GM23338 (cell line): ENCODE data around the gene KRTAP12-2. TPM values are rescaled to one million over a fixed set of nuclear protein-coding genes. Genes with fewer than 3 reads are reported as not detected.

Experiments
- ATAC-seq: fragments of 200-7000 bp; cut with Tn5 transposase; 3 replicates; pipeline ENCODE4 v1.9.1; 2020
- DNase-seq: peaks from one replicate; pipeline ENCODE4 v3.0.0-alpha.2; 2015; ENCODE audit warnings: low spot score
- H2AFZ ChIP-seq: fragments of 200-600 bp; sonication (generic); 2 replicates; pipeline ENCODE4 v1.8.0; 2016; ENCODE audit warnings: antibody characterized with exemption, mild to moderate bottlenecking, moderate library complexity
- H3F3A ChIP-seq: fragments of 200-600 bp; sonication (generic); replicated peaks from 2 replicates; pipeline ENCODE4 v1.8.0; 2017; ENCODE audit warnings: antibody characterized with exemption, mixed run types, low read depth
- H3K27ac ChIP-seq: fragments of 200-600 bp; sonication (generic); 2 replicates; pipeline ENCODE4 v1.6.1; 2016; ENCODE audit warnings: low read depth
- H3K27me3 ChIP-seq: fragments of 200-600 bp; sonication (generic); 2 replicates; pipeline ENCODE4 v1.8.0; 2016; ENCODE audit warnings: mild to moderate bottlenecking, mixed run types, moderate library complexity; ENCODE audit not compliant: insufficient read depth
- H3K36me3 ChIP-seq: fragments of 200-600 bp; sonication (generic); 2 replicates; pipeline ENCODE4 v1.8.0; 2016; ENCODE audit warnings: mild to moderate bottlenecking; ENCODE audit not compliant: insufficient read depth
- H3K4me1 ChIP-seq: fragments of 200-600 bp; sonication (generic); 2 replicates; pipeline ENCODE4 v1.8.0; 2016; ENCODE audit warnings: mild to moderate bottlenecking, moderate library complexity; ENCODE audit not compliant: insufficient read depth
- H3K4me2 ChIP-seq: fragments of 200-600 bp; sonication (generic); 2 replicates; pipeline ENCODE4 v1.7.1; 2017; ENCODE audit warnings: mixed run types
- H3K4me3 ChIP-seq: fragments of 200-600 bp; sonication (generic); 2 replicates; pipeline ENCODE4 v1.6.1; 2016; ENCODE audit warnings: mixed run types
- H3K79me2 ChIP-seq: fragments of 200-600 bp; sonication (generic); replicated peaks from 2 replicates; pipeline ENCODE4 v1.8.0; 2017; ENCODE audit warnings: mild to moderate bottlenecking; ENCODE audit not compliant: insufficient read depth
- H3K9me2 ChIP-seq: fragments of 200-600 bp; sonication (generic); 2 replicates; pipeline ENCODE4 v1.8.0; 2017; ENCODE audit not compliant: insufficient read depth
- H4K20me1 ChIP-seq: fragments of 200-600 bp; sonication (generic); replicated peaks from 2 replicates; pipeline ENCODE4 v1.8.0; 2017; ENCODE audit warnings: mild to moderate bottlenecking; ENCODE audit not compliant: insufficient read depth
- H3K27ac Mint-ChIP-seq: 2 replicates; pipeline ENCODE4 v1.8.0; 2020; ENCODE audit warnings: inconsistent platforms, mild to moderate bottlenecking, moderate library complexity, mixed read lengths
- H3K27me3 Mint-ChIP-seq: 3 replicates; pipeline ENCODE4 v1.8.0; 2022; ENCODE audit warnings: low read depth, mild to moderate bottlenecking, moderate library complexity, mixed read lengths, inconsistent platforms; ENCODE audit not compliant: insufficient read depth, poor library complexity
- H3K36me3 Mint-ChIP-seq: 3 replicates; pipeline ENCODE4 v1.8.0; 2021; ENCODE audit warnings: low read depth, mild to moderate bottlenecking, inconsistent platforms, moderate library complexity, mixed read lengths
- H3K4me1 Mint-ChIP-seq: 3 replicates; pipeline ENCODE4 v1.8.0; 2020; ENCODE audit warnings: mild to moderate bottlenecking, inconsistent platforms, mixed read lengths
- H3K4me3 Mint-ChIP-seq: 3 replicates; pipeline ENCODE4 v1.8.0; 2021; ENCODE audit warnings: moderate library complexity, mild to moderate bottlenecking, inconsistent platforms, mixed read lengths
- H3K9me3 Mint-ChIP-seq: 3 replicates; pipeline ENCODE4 v1.8.0; 2020; ENCODE audit warnings: moderate library complexity, mild to moderate bottlenecking, inconsistent platforms, mixed read lengths
- CREB1 ChIP-seq: fragments of 250-450 bp; sonication (Bioruptor Pico); IDR thresholded peaks from 2 replicates; pipeline ENCODE4 v1.5.0; 2020; ENCODE audit warnings: low read depth, mild to moderate bottlenecking, moderate library complexity
- CTCF ChIP-seq, 2 experiments: fragments of 200-600 bp in 1 of 2; sonication (generic) in 1 of 2; conservative IDR thresholded peaks; 2 replicates each; pipeline versions ENCODE4 v1.5.1 to v1.6.1; 2016 to 2017; ENCODE audit warnings: antibody characterized with exemption in 2 of 2, low read depth in 2 of 2, mild to moderate bottlenecking in 2 of 2, moderate library complexity in 1 of 2
- ETS1 ChIP-seq: IDR thresholded peaks from 2 replicates; pipeline ENCODE4 v1.6.1; 2016; ENCODE audit warnings: antibody characterized with exemption
- EZH2 ChIP-seq: fragments of 200-600 bp; sonication (generic); IDR thresholded peaks from one replicate; pipeline ENCODE4 v1.8.0; 2017; ENCODE audit warnings: antibody characterized with exemption, mild to moderate bottlenecking, low read depth; ENCODE audit not compliant: unreplicated experiment
- EZH2phosphoT487 ChIP-seq: fragments of 200-600 bp; sonication (generic); IDR thresholded peaks from one replicate; pipeline ENCODE4 v1.8.1; 2018; ENCODE audit warnings: antibody characterized with exemption; ENCODE audit not compliant: unreplicated experiment
- JUNB ChIP-seq: IDR thresholded peaks from one replicate; pipeline ENCODE4 v1.6.1; 2016; ENCODE audit warnings: antibody characterized with exemption; ENCODE audit not compliant: unreplicated experiment
- NANOG ChIP-seq: IDR thresholded peaks from 2 replicates; pipeline ENCODE4 v1.6.1; 2016; ENCODE audit warnings: antibody characterized with exemption, borderline replicate concordance
- POLR2AphosphoS5 ChIP-seq: IDR thresholded peaks from 2 replicates; pipeline ENCODE4 v1.6.1; 2016; ENCODE audit warnings: antibody characterized with exemption, low read depth
- REST ChIP-seq: IDR thresholded peaks from one replicate; pipeline ENCODE4 v1.6.1; 2018; ENCODE audit warnings: antibody characterized with exemption; ENCODE audit not compliant: unreplicated experiment
- STAT1 ChIP-seq: IDR thresholded peaks from one replicate; pipeline ENCODE4 v1.6.1; 2016; ENCODE audit warnings: antibody characterized with exemption; ENCODE audit not compliant: unreplicated experiment
- ZNF114 ChIP-seq: fragments of 250-450 bp; sonication (Bioruptor Pico); IDR thresholded peaks from 2 replicates; pipeline ENCODE4 v1.5.0; 2020; ENCODE audit warnings: mild to moderate bottlenecking, moderate library complexity
- ZNF331 ChIP-seq: fragments of 250-450 bp; sonication (Bioruptor Pico); IDR thresholded peaks from 2 replicates; pipeline ENCODE4 v1.5.0; 2020; ENCODE audit warnings: low read depth, mild to moderate bottlenecking, moderate library complexity
- ZNF462 ChIP-seq: fragments of 250-450 bp; sonication (Bioruptor Pico); IDR thresholded peaks from 2 replicates; pipeline ENCODE4 v1.5.0; 2020; ENCODE audit warnings: mild to moderate bottlenecking, moderate library complexity
- polyA plus RNA-seq: library from polyadenylated mRNA; unstranded; fragments of >200 nt; fragmentation: Nextera tagmentation; extraction: Ambion mirVana; gene quantifications from 2 replicates; pipeline ENCODE4 v1.2.1, GENCODE V29; 2016
- total RNA-seq: library from RNA; depleted of rRNA; stranded (reverse); fragments of >200 nt; shearing (Covaris generic); gene quantifications from 2 replicates; pipeline ENCODE4 v1.2.3, GENCODE V29; 2014

KRTAP12-2 gene
- total and polyA plus RNA-seq, 2 experiments from 2014 or later, result not detected

GRCh38 chr21:44653123-44653522 lies 13.6 kb downstream of the KRTAP12-2 start:
- TF ChIP-seq ZNF114 (CRISPR knock-in tag), result no peak
- TF ChIP-seq ETS1, result no peak
- TF ChIP-seq STAT1, result no peak
- no peak for TF ChIP-seq ZNF331 (CRISPR knock-in tag)
- no peak for TF ChIP-seq JUNB
- TF ChIP-seq REST, result no peak
- no peak for TF ChIP-seq NANOG
- TF ChIP-seq EZH2phosphoT487, result no peak
- TF ChIP-seq CTCF (conservative IDR thresholded peaks at IDR 0.05; ENCODE audit: low read depth in 2 of 2), result no peak
- no peak for TF ChIP-seq CREB1 (CRISPR knock-in tag)
- TF ChIP-seq EZH2, result no peak
- no peak for TF ChIP-seq POLR2AphosphoS5
- TF ChIP-seq ZNF462 (CRISPR knock-in tag), result no peak
- Histone ChIP-seq H3K4me1 (0 out of 2 replicates have a peak, but pooled peaks cover 1% of the 10 kb centered on the region), H3K27ac (no peak overlapping the region), H3K27me3 (no peaks in the 10 kb centered on the region), H3K36me3 (no peaks in the 10 kb centered on the region), H3K79me2 (no peaks in the 10 kb centered on the region), H3K9me2 (no peaks in the 10 kb centered on the region), H4K20me1 (no peaks in the 10 kb centered on the region), H3K4me2 (no peak overlapping the region), H2AFZ (no peak overlapping the region), H3F3A (no peaks in the 10 kb centered on the region), H3K4me3 (no peak overlapping the region)
- H3K27ac Mint-ChIP-seq, result no peak overlapping the region
- H3K9me3 Mint-ChIP-seq, result peaks cover 18% of the 10 kb centered on the region
- H3K36me3 Mint-ChIP-seq, result peaks cover 9% of the 10 kb centered on the region; the same call in 2 of the 3 replicates
- no peaks in the 10 kb centered on the region; the same call in 1 of the 3 replicates for H3K4me1 Mint-ChIP-seq
- H3K27me3 Mint-ChIP-seq, result peaks cover 14% of the 10 kb centered on the region
- ATAC-seq (peak; percentile 32; the same call in 2 of the 3 replicates), DNase-seq (peak; percentile 47)
- no peak overlapping the region for H3K4me3 Mint-ChIP-seq
